Esophagus muscularis mucosa (tissue), 4 donors: ENCODE results near the gene LRRC4C. TPM values are rescaled to one million over a fixed set of nuclear protein-coding genes. Genes with fewer than 3 reads are reported as not detected.

Experiments used
- DNase-seq: peaks from one replicate; pipeline ENCODE4 v3.0.0-alpha.2; 2017; ENCODE audit errors: extremely low spot score
- H3K27ac ChIP-seq, 4 donors: fragments of 200-600 bp; sonication (generic); replicated peaks in 1 of 4; 1 replicate in 3 of 4; 2 replicates in 1 of 4; pipeline ENCODE4 v1.5.1; 2016 to 2019; ENCODE audit warnings: mild to moderate bottlenecking in 1 of 4
- H3K27me3 ChIP-seq, 4 donors: fragments of 200-600 bp; sonication (generic); one replicate each; pipeline versions ENCODE4 v1.5.1 to v1.6.0; 2016 to 2019
- H3K36me3 ChIP-seq, 4 donors: fragments of 200-600 bp; sonication (generic); one replicate each; pipeline ENCODE4 v1.5.1; 2016 to 2019
- H3K4me1 ChIP-seq, 4 donors: fragments of 200-600 bp; sonication (generic); one replicate each; pipeline ENCODE4 v1.5.1; 2016 to 2019
- H3K4me3 ChIP-seq, 4 donors: fragments of 200-600 bp; sonication (generic); 1 replicate in 2 of 4; 2 replicates in 2 of 4; pipeline ENCODE4 v1.5.1; 2016 to 2019; ENCODE audit warnings: mild to moderate bottlenecking in 4 of 4, moderate library complexity in 1 of 4
- H3K9me3 ChIP-seq, 4 donors: fragments of 200-600 bp; sonication (generic); 1 replicate in 3 of 4; 2 replicates in 1 of 4; pipeline ENCODE4 v1.5.1; 2016 to 2019
- CTCF ChIP-seq, 3 experiments: fragments of 200-600 bp in 2 of 3; fragments of 450-650 bp in 1 of 3; sonication (generic) in 2 of 3; IDR thresholded peaks; one replicate each; pipeline ENCODE4 v1.5.1; 2017 to 2019; ENCODE audit warnings: antibody characterized with exemption in 3 of 3, mild to moderate bottlenecking in 2 of 3, moderate library complexity in 1 of 3
- EP300 ChIP-seq: sonication (generic); formaldehyde crosslinking; IDR thresholded peaks from one replicate; pipeline ENCODE4 v1.6.1; 2017; ENCODE audit warnings: antibody characterized with exemption
- POLR2A ChIP-seq: fragments of 450-650 bp; IDR thresholded peaks from one replicate; pipeline ENCODE4 v1.6.1; 2017; ENCODE audit warnings: antibody characterized with exemption, moderate library complexity, mild to moderate bottlenecking, low read depth
- POLR2AphosphoS5 ChIP-seq, 2 donors: sonication (generic); formaldehyde crosslinking; IDR thresholded peaks; one replicate each; pipeline ENCODE4 v1.6.1; 2017; ENCODE audit warnings: antibody characterized with exemption in 2 of 2
- whole genome bisulfite sequencing: methylation state at CpG from one replicate; pipeline ENCODE4 v1.1.5; 2018; 5-methylcytosine and 5-hydroxymethylcytosine counted together
- intact Hi-C: fragments of 100-400 bp; cut with DNase I; formaldehyde crosslinking; loops from one replicate; pipeline ENCODE4 v1.15.1; 2023
- total RNA-seq, 4 donors: library from RNA; depleted of rRNA; stranded (reverse); fragments of >200 nt; gene quantifications; one replicate each; pipeline versions ENCODE4 v1.1.0 to v1.2.1, GENCODE V29; 2016

LRRC4C gene
- total RNA-seq, 4 donors from 2014 or later: 1.2 to 4.0 (median 2.2) TPM

- no peak overlapping the region for H3K27ac ChIP-seq
- no peak for DNase-seq
- TF ChIP-seq CTCF (IDR thresholded peaks at IDR 0.05): no peak
- TF ChIP-seq POLR2AphosphoS5 (IDR thresholded peaks at IDR 0.05): no peak
- TF ChIP-seq EP300: no peak
- no peak for TF ChIP-seq POLR2A
- WGBS: 51% methylated on average over 4 of the region's 4 CpGs
- H3K4me3 ChIP-seq: no peak overlapping the region
- no peaks in the 10 kb centered on the region for H3K9me3 ChIP-seq
- H3K36me3 ChIP-seq: no peaks in the 10 kb centered on the region
- peaks cover 0 to 42% (median 2%) of the 10 kb centered on the region in 4 donors for H3K27me3 ChIP-seq
- H3K4me1 ChIP-seq: peaks cover 6 to 15% (median 13%) of the 10 kb centered on the region in 4 donors
- intact Hi-C loops: loop anchor here (10.0 kb wide), 1 partner anchor 921 kb away; no protein-coding TSS in a partner anchor
Measured at GRCh38 chr11:40295466-40295865, 1164.0 kb downstream of the LRRC4C start.

- WGBS: 73% methylated on average over 9 of the region's 9 CpGs
- Histone ChIP-seq H3K36me3 (no peaks in the 10 kb centered on the region), H3K27me3 (peaks cover 0 to 42% (median 2%) of the 10 kb centered on the region in 4 donors), H3K4me1 (peaks cover 6 to 15% (median 13%) of the 10 kb centered on the region in 4 donors), H3K4me3 (no peak overlapping the region), H3K9me3 (no peaks in the 10 kb centered on the region), H3K27ac (no peak overlapping the region)
- no peak for TF ChIP-seq CTCF (IDR thresholded peaks at IDR 0.05)
- DNase-seq: no peak
- intact Hi-C loops: loop anchor here (10.0 kb wide), 1 partner anchor 920 kb away; no protein-coding TSS in a partner anchor
Measured at GRCh38 chr11:40294741-40295140, 1164.7 kb downstream of the LRRC4C start.

GRCh38 chr11:40294349-40294735 is 1165.1 kb downstream of the LRRC4C start:
- Histone ChIP-seq H3K27ac (no peak overlapping the region), H3K4me3 (peak overlapping the region in 3 of 4 donors; percentile 59 to 73 (median 59))

GRCh38 chr11:40293655-40294348 is 1165.7 kb downstream of the LRRC4C start:
- peaks cover 6 to 15% (median 13%) of the 10 kb centered on the region in 4 donors for H3K4me1 ChIP-seq
- 2% methylated on average over 27 of the region's 27 CpGs for WGBS
- peak overlapping the region; percentile 57 to 73 (median 59) for H3K4me3 ChIP-seq
- peak overlapping the region; percentile 57 to 78 (median 71) for H3K27ac ChIP-seq
- H3K27me3 ChIP-seq: peaks cover 0 to 42% (median 2%) of the 10 kb centered on the region in 4 donors
- no peaks in the 10 kb centered on the region for H3K36me3 ChIP-seq
- intact Hi-C loops: loop anchor here (10.0 kb wide), 1 partner anchor 919 kb away; no protein-coding TSS in a partner anchor
- TF ChIP-seq EP300 (no peak), POLR2AphosphoS5 (IDR thresholded peaks at IDR 0.05) (peak; percentile 25 to 52), CTCF (IDR thresholded peaks at IDR 0.05) (peak; percentile 80 to 92 (median 85)), POLR2A (no peak)
- no peak for DNase-seq
- no peaks in the 10 kb centered on the region for H3K9me3 ChIP-seq

More at GRCh38 chr11:40294349-40294735, 1165.1 kb downstream of the LRRC4C start:
- WGBS: 77% methylated on average over 13 of the region's 13 CpGs
- Histone ChIP-seq H3K27me3 (peaks cover 0 to 42% (median 2%) of the 10 kb centered on the region in 4 donors), H3K36me3 (no peaks in the 10 kb centered on the region), H3K4me1 (peaks cover 6 to 15% (median 13%) of the 10 kb centered on the region in 4 donors), H3K9me3 (no peaks in the 10 kb centered on the region)
- intact Hi-C loops: loop anchor here (10.0 kb wide), 1 partner anchor 920 kb away; no protein-coding TSS in a partner anchor
- no peak for DNase-seq
- TF ChIP-seq POLR2A (no peak), CTCF (IDR thresholded peaks at IDR 0.05) (no peak), POLR2AphosphoS5 (IDR thresholded peaks at IDR 0.05) (no peak), EP300 (no peak)
